ENCODE results near the gene SCPEP1.

SCPEP1 gene

DNA sequence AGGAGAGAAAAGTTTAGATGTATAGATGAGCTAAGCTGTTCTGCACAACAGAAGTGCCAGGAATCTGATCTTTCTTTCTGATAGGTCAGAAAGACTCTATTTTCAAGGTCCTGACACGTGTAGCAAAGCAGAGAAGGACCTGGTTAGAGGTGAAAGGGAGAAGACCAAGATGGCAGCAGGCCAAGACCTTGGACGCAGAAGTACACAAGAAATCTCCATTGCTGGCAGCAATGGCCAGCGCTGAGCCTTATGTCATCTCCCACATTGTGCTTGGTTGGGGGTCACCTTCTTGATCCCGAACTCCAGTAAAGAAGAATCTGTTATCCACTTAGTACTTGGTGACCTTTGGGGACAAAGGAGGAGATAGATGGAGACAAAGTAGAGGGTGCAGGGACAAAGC is 65.3 kb downstream of the SCPEP1 start:
- TF ChIP-seq CTCF (IDR thresholded peaks at IDR 0.05; ENCODE audit: insufficient read depth, low read length, missing control alignments), result no peak
- no peak overlapping the region for H3K4me3 ChIP-seq (ENCODE audit: low read depth, low read length)
- POLR2A ChIA-PET, result no interaction called here
- CTCF ChIA-PET, result no interaction called here
- DNase-seq (ENCODE audit: low read depth, low spot score), result no peak

DNA sequence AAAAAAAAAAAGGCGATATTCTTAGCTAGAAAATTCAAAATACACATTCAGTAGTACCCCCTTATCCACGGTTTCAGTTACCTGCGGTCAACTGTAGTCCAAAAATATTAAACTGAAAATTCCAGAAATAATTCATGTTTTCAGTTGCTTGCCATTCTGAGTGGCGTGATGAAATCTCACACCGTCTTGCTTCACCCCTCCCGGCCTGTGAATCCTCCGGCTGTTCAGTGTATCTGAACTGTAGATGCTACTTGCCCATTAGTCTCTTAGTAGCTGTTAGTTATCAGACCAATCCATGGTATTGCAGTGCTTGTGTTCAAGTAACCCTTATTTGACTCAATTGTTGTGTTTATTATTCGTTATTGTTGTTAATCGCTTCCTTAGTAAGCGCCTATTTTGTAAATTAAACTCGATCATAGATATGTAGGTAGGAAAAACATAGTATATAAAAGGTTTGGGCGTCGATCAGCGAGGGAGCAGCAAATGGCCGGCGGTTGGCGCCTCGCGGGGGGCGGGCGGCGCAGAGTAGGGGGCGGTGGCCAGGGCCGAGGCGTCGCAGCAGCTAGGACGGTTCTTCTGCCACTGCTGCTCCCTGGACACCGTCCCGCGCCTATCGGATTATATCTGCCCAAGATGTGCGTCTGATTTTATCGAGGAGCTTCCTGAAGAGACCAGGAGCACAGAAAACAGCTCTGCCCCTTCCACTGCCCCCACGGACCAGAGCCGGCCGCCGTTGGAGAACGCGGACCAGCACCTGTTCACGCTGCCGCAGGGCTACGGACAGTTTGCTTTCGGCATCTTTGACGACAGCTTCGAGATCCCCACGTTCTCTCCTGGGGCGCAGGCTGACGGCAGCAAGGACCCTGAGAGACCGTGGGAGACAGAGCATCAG is 67.3 kb downstream of the SCPEP1 start:
- ChIA-PET POLR2A (no interaction called here), CTCF (interaction anchor here (1.0 to 1.6 kb wide), 3 partner anchors 11 to 40 kb away, joined by 3 to 6 read pairs (median 4); partner anchors contain the start of gene AKAP1)
- H3K4me3 ChIP-seq (ENCODE audit: low read depth, low read length), result peak overlapping the region; percentile 8; the same call in 1 of the 2 replicates
- DNase-seq (ENCODE audit: low read depth, low spot score), result no peak
- no peak for TF ChIP-seq CTCF (IDR thresholded peaks at IDR 0.05; ENCODE audit: insufficient read depth, low read length, missing control alignments)

- peak overlapping the region; percentile 8; the same call in 1 of the 2 replicates for H3K4me3 ChIP-seq (ENCODE audit: low read depth, low read length)
- ChIA-PET POLR2A (no interaction called here), CTCF (interaction anchor here (1.0 to 1.6 kb wide), 3 partner anchors 12 to 39 kb away, joined by 3 to 6 read pairs (median 4); partner anchors contain the start of gene AKAP1)
- DNase-seq (ENCODE audit: low read depth, low spot score), result no peak
- TF ChIP-seq CTCF (IDR thresholded peaks at IDR 0.05; ENCODE audit: insufficient read depth, low read length, missing control alignments), result no peak
Measured at GRCh38 chr17:57045868-57046704, 68.2 kb downstream of the SCPEP1 start.

DNA sequence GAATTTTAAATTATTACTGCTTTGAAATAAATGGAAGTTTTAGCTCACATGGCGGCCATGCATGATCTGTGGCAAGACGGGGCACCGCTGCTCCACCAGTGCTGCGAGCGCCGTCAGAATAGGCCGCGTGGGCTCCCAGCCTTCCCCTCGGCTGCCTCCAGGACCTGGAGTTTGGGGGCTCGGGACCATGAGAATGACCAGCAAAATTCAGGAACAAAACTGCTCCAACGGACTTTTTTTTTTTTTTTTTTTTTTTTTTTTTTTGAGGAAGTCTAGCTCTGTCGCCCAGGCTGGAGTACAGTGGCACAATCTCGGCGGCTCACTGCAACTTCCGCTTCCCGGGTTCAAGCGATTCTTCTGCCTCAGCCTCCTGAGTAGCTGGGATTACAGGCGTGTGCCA is 68.8 kb downstream of the SCPEP1 start:
- CTCF ChIA-PET, result no interaction called here
- H3K4me3 ChIP-seq (ENCODE audit: low read depth, low read length), result no peak overlapping the region
- no peak for TF ChIP-seq CTCF (IDR thresholded peaks at IDR 0.05; ENCODE audit: insufficient read depth, low read length, missing control alignments)

DNA sequence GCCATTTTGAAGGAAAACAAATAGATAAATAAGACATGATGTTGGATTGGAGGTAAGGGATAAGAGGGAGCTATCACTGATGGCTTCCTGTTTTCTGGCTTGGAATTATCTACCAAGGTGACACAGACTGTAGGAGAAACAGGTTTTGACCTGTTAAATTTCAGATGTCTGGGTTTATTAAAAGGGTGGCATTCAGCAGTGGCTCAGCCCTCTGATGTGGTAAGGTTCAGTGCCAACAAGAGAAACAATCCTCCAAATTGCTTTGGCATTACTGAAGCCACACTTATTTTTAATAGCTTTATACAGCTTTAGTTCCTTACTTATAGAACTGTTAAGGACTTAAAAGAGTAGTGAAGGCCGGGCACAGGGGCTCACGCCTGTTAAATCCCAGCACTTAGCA is 70.2 kb downstream of the SCPEP1 start:
- H3K4me3 ChIP-seq (ENCODE audit: low read depth, low read length), result no peak overlapping the region
- CTCF ChIA-PET, result interaction anchor here (1.4 kb wide), 1 partner anchor 17 kb away, joined by 3 read pairs; no protein-coding TSS in a partner anchor
- no peak for TF ChIP-seq CTCF (IDR thresholded peaks at IDR 0.05; ENCODE audit: insufficient read depth, low read length, missing control alignments)
- POLR2A ChIA-PET, result no interaction called here
- no peak for DNase-seq (ENCODE audit: low read depth, low spot score)

More for the DNA sequence above, 68.8 kb downstream of the SCPEP1 start:
- POLR2A ChIA-PET, result no interaction called here
- DNase-seq (ENCODE audit: low read depth, low spot score), result no peak

DNA sequence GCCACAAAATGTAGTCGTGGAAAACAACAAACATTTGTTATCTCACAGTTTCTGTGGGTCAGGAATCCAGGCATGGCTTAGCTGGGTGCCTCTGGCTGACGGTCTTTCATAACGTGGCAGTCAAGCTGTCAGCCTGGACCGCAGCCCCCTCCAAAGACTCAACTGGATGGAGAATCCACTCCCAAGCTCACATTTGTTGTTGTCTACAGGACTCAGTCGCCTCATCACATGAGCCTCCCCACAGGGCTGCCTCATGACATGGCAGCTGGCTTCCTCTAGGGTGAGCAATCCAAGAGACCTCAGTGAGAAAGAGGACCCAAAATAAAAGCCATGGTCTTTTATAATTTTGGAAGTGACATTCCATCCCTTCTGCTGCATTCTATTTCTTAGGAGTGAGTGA is 72.4 kb downstream of the SCPEP1 start:
- CTCF ChIA-PET, result no interaction called here
- no peak for DNase-seq (ENCODE audit: low read depth, low spot score)
- POLR2A ChIA-PET, result no interaction called here
- no peak overlapping the region for H3K4me3 ChIP-seq (ENCODE audit: low read depth, low read length)
- TF ChIP-seq CTCF (IDR thresholded peaks at IDR 0.05; ENCODE audit: insufficient read depth, low read length, missing control alignments), result no peak

All from AG04449 (cell line).